Muscle layer of duodenum (tissue), 2 donors: ENCODE results near the gene LAMC3.

ENCODE experiments used
- H3K27ac ChIP-seq: one replicate; pipeline ENCODE4 v1.7.0; 2013; ENCODE audit warnings: mild to moderate bottlenecking, low read length
- H3K27me3 ChIP-seq: one replicate; pipeline ENCODE4 v1.7.0; 2013; ENCODE audit warnings: low read depth, mild to moderate bottlenecking, control low read depth, low read length
- H3K36me3 ChIP-seq, 2 donors: one replicate each; pipeline ENCODE4 v1.7.0; 2013; ENCODE audit warnings: low read length in 2 of 2, control low read depth in 1 of 2, mild to moderate bottlenecking in 1 of 2; ENCODE audit not compliant: insufficient read depth in 2 of 2, control insufficient read depth in 1 of 2
- H3K4me1 ChIP-seq, 2 donors: one replicate each; pipeline ENCODE4 v1.7.0; 2013; ENCODE audit warnings: low read length in 2 of 2, mild to moderate bottlenecking in 2 of 2, control low read depth in 1 of 2, moderate library complexity in 1 of 2; ENCODE audit not compliant: insufficient read depth in 2 of 2, control insufficient read depth in 1 of 2
- H3K4me3 ChIP-seq, 2 donors: one replicate each; pipeline ENCODE4 v1.7.0; 2013; ENCODE audit warnings: low read length in 2 of 2, low read depth in 1 of 2, mild to moderate bottlenecking in 1 of 2
- H3K9me3 ChIP-seq, 2 donors: one replicate each; pipeline ENCODE4 v1.7.0; 2013; ENCODE audit warnings: low read length in 2 of 2, control low read depth in 1 of 2, mild to moderate bottlenecking in 1 of 2; ENCODE audit not compliant: control insufficient read depth in 1 of 2
- donor health status: healthy.

The LAMC3 gene

GRCh38 chr9:131035548-131035947, 26.6 kb downstream of the LAMC3 start:
- H3K36me3 ChIP-seq, result no peaks in the 10 kb centered on the region
- H3K4me1 ChIP-seq, result peaks cover 0 to 18% of the 10 kb centered on the region in 2 donors
- H3K27me3 ChIP-seq, result no peaks in the 10 kb centered on the region
- no peak overlapping the region for H3K4me3 ChIP-seq
- no peaks in the 10 kb centered on the region for H3K9me3 ChIP-seq
- H3K27ac ChIP-seq, result no peak overlapping the region

DNA sequence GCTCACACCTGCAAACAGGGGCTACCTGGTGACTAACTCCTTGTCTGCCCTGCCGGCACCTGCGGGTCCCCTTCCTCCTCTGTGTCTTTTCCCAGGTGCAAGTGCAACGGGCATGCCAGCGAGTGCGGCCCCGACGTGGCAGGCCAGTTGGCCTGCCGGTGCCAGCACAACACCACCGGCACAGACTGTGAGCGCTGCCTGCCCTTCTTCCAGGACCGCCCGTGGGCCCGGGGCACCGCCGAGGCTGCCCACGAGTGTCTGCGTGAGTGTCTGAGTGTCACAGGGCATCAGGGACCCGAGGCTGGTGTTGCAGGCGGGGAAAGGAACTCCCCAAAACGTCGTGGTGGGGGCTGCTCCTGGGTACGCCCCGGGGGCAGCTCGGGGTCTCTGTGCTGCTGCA, 27.1 kb downstream of the LAMC3 start:
- Histone ChIP-seq H3K27me3 (no peaks in the 10 kb centered on the region), H3K27ac (no peak overlapping the region), H3K4me3 (no peak overlapping the region), H3K4me1 (peaks cover 0 to 18% of the 10 kb centered on the region in 2 donors), H3K36me3 (no peaks in the 10 kb centered on the region), H3K9me3 (no peaks in the 10 kb centered on the region)

GRCh38 chr9:131036529-131037334, 27.8 kb downstream of the LAMC3 start:
- peaks cover 0 to 18% of the 10 kb centered on the region in 2 donors for H3K4me1 ChIP-seq
- H3K4me3 ChIP-seq, result no peak overlapping the region
- H3K36me3 ChIP-seq, result no peaks in the 10 kb centered on the region
- no peaks in the 10 kb centered on the region for H3K27me3 ChIP-seq
- no peak overlapping the region for H3K27ac ChIP-seq
- H3K9me3 ChIP-seq, result no peaks in the 10 kb centered on the region

DNA sequence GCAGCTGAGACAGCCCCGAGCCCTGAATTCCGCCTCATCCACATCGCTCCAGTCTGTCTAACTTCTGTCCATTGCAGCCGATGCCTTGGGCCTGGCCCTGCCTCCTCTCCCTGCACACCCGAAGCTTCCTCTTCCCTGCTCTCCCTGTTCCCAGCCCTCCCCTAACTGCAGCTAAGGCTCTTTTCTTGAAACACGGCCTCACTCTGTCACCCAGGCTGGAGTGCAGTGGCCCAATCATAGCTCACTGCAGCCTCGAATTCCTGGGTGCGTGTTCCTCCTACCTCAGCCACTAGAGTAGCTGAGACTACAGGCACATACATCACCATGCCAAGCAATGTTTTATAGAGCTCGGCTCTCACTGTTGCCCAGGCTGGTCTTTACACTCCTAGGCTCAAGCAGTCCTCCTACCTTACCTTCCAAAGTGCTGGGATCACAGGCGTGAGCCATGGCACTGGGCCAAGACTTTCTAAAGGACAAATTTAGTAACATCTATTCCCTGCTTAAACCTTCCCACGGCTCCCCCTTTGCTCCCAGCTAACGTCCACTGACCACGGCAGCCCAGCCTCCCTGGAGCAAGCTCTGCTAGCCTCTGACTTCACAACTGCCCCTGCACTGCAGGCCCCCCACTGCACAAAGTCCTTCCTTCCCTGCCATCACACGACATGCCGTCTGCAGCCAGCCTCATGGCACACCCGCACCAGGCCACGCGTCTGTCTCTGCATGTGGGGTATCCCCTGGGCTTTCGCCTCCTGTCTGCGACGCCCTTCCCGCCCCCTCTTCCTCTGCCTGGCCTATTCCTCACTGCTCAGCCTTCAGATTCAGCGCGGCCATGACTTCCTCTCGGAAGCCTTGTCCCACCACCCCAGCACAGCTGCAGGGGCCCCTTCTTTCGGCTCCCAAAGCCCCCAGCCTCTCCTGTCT, 28.6 kb downstream of the LAMC3 start:
- Histone ChIP-seq H3K4me3 (no peak overlapping the region), H3K27me3 (no peaks in the 10 kb centered on the region), H3K9me3 (no peaks in the 10 kb centered on the region), H3K27ac (no peak overlapping the region), H3K4me1 (peaks cover 0 to 18% of the 10 kb centered on the region in 2 donors), H3K36me3 (no peaks in the 10 kb centered on the region)

DNA sequence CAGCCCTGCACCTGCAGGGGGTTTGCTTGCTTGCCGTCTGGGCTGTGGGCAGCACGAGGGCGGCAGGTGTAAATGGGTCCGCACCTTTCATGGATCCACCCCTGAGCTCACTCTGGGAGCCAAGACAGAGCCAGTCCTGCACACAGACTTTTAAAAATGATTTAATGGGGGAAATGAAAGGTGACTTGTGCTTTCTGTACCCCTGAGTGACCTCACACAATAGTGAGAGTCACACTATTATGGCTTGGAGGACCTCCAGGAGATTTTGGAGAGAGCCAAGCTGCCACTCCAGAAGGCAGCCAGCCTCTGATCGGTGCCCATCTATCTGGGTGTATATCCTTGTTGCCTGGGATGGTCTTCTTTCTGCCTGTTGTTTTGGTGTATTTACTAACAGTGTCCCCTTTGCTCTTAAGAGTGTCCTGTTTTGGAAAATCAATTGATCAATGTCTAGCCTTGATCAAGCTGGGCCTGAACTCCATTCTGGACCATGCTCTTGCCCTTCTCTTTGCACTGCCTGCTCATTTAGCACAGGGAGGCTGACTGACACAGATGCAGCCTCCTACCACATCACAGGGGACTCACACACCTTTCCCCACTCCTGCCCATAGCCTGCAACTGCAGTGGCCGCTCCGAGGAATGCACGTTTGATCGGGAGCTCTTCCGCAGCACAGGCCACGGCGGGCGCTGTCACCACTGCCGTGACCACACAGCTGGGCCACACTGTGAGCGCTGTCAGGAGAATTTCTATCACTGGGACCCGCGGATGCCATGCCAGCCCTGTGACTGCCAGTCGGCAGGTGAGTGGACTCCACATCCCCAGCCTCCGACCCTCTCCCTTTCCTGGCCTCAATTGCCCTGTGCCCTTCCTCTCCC, 29.5 kb downstream of the LAMC3 start:
- Histone ChIP-seq H3K27me3 (no peaks in the 10 kb centered on the region), H3K9me3 (no peaks in the 10 kb centered on the region), H3K27ac (no peak overlapping the region), H3K4me1 (peaks cover 0 to 18% of the 10 kb centered on the region in 2 donors), H3K36me3 (no peaks in the 10 kb centered on the region), H3K4me3 (no peak overlapping the region)

- Histone ChIP-seq H3K27me3 (no peaks in the 10 kb centered on the region), H3K4me3 (no peak overlapping the region), H3K36me3 (no peaks in the 10 kb centered on the region), H3K27ac (no peak overlapping the region), H3K4me1 (peaks cover 0 to 18% of the 10 kb centered on the region in 2 donors), H3K9me3 (no peaks in the 10 kb centered on the region)
Observed at GRCh38 chr9:131039129-131039954, 30.4 kb downstream of the LAMC3 start.

DNA sequence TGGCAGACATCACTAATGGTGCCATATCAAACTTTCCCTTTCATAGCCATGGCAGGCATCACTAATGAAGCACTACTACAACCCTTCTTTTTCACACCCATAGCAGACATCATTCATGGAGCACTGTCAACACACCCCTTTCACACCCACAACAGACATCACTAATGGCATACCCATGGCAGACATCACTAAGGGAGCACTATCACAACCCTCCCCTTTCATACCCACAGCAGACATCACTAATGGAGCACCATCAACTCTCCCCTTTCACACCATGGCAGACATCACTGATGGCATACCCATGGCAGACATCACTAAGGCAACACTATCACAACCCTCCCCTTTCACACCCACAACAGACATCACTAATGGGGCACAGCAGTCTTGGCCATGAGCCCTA, 33.7 kb downstream of the LAMC3 start:
- H3K4me3 ChIP-seq, result no peak overlapping the region
- no peak overlapping the region for H3K27ac ChIP-seq
- no peaks in the 10 kb centered on the region for H3K9me3 ChIP-seq
- no peaks in the 10 kb centered on the region for H3K27me3 ChIP-seq
- H3K4me1 ChIP-seq, result peaks cover 0 to 11% of the 10 kb centered on the region in 2 donors
- H3K36me3 ChIP-seq, result no peaks in the 10 kb centered on the region

GRCh38 chr9:131043087-131043486, 34.1 kb downstream of the LAMC3 start:
- Histone ChIP-seq H3K4me1 (peaks cover 0 to 6% of the 10 kb centered on the region in 2 donors), H3K9me3 (no peaks in the 10 kb centered on the region), H3K4me3 (no peak overlapping the region), H3K36me3 (no peaks in the 10 kb centered on the region), H3K27ac (no peak overlapping the region), H3K27me3 (no peaks in the 10 kb centered on the region)

DNA sequence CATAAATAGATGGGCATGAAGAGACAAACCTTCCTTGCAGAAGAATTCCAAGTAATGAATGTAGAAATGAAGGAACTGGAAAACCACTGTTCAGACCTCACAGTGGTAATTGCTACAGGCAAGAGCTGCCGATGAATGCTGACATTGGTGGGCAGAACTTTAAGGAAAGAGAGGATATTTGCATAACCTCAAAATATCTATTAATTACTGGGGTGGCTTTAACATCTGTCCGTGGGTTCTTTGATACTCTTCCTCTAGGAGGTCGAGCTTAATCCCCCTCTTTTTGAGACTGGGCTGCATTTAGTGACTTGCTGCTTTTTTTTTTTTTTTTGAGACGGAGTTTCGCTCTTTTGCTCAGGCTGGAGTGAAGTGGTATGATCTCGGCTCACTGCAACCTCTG, 34.7 kb downstream of the LAMC3 start:
- no peaks in the 10 kb centered on the region for H3K36me3 ChIP-seq
- H3K4me1 ChIP-seq, result peaks cover 0 to 5% of the 10 kb centered on the region in 2 donors
- no peak overlapping the region for H3K27ac ChIP-seq
- H3K9me3 ChIP-seq, result no peaks in the 10 kb centered on the region
- H3K4me3 ChIP-seq, result no peak overlapping the region
- no peaks in the 10 kb centered on the region for H3K27me3 ChIP-seq

DNA sequence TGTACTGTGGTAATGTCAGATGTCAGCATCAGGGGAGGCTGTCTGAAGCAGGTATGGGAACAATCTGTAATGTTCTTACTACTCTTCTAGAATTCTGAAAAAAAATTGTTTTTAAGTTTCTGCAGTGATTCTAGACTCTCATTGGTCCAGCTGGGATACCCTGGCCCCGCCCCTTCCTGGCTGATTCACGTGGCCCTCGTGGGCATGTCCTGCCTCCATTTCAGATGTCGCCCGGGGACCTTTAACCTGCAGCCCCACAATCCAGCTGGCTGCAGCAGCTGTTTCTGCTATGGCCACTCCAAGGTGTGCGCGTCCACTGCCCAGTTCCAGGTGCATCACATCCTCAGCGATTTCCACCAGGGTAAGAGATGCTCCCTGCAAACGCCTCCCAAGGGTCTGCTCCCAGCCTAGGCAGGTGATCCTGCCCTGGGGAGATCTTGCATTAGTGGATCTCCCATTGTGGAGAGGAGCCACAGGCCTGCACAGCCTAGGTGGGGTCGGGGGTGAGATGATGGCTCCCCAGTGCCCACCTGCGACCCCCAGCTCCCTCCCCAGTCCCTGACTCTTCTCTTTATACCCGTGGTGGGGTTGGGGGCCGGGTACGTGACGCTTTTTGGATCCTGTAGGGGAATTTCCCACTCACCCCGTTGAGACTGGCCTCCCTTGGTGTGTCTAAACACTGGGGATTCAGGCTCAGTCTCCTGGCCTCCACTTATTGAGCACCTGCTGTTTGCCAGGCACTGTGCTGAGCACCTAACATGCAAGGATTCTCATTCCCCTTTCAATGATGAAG, 36.5 kb downstream of the LAMC3 start:
- Histone ChIP-seq H3K4me3 (no peak overlapping the region), H3K27ac (no peak overlapping the region), H3K27me3 (no peaks in the 10 kb centered on the region), H3K4me1 (peaks cover 0 to 5% of the 10 kb centered on the region in 2 donors), H3K36me3 (no peaks in the 10 kb centered on the region), H3K9me3 (no peaks in the 10 kb centered on the region)
